Measurements from ENCODE around the gene NPAS3.
A peak's percentile ranks its signal among the peaks of the same experiment; 100 is the strongest.

Gene NPAS3

DNA sequence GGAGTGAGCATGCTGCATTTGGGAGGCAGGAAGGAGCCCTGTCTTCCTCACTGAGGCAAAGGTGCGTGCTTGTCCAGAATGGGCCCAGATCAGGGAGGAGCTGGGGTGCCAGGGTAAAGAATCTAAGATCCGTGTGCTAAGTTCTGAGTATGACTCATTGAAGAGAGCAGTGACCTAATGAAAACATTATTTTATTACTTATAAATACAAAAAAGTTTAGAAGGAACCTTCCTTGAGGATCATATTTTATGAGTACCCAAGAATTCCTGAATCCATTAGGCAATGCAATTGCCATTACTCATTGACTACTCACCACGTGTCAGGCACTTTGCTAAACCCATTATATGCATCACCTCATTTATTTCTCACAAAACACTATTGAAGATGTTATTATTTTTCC lies 747.5 kb downstream of the NPAS3 start:
- DNase-seq, result no peak
- H3K4me1 Mint-ChIP-seq, result no peaks in the 10 kb centered on the region
- H3K9me3 Mint-ChIP-seq, result no peaks in the 10 kb centered on the region
- H3K27me3 Mint-ChIP-seq, result no peaks in the 10 kb centered on the region
- H3K4me3 Mint-ChIP-seq, result no peak overlapping the region
- ATAC-seq, result no peak
- no peak overlapping the region for H3K27ac Mint-ChIP-seq

GRCh38 chr14:33686856-33687255 lies 748.2 kb downstream of the NPAS3 start:
- ATAC-seq (no peak), DNase-seq (no peak)
- Mint-ChIP-seq H3K4me3 (no peak overlapping the region), H3K4me1 (no peaks in the 10 kb centered on the region), H3K9me3 (no peaks in the 10 kb centered on the region), H3K27me3 (no peaks in the 10 kb centered on the region), H3K27ac (no peak overlapping the region)

GRCh38 chr14:33689680-33690079 lies 751.0 kb downstream of the NPAS3 start:
- DNase-seq, result no peak
- Mint-ChIP-seq H3K27ac (no peak overlapping the region), H3K9me3 (no peaks in the 10 kb centered on the region)

DNA sequence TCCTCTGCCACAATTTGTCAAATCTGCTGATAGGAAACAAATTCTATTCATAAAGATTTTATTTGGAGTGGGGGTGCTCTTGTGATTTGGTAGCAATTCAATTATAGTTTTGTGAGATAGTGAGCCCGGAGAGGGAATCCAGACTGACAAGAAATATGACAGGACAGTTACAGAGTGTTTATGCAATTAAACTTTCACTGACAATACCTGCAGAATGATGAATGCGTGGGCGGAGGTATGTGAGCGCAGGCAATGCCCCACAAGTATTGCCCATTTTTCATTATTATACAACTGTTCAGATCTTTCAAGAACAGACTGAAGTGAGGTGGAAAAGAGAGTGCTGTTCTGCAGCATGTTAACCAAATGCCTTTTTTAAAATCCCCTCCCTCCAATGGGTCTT lies 753.2 kb downstream of the NPAS3 start:
- ATAC-seq, result no peak
- Mint-ChIP-seq H3K27ac (no peak overlapping the region), H3K4me3 (no peak overlapping the region), H3K27me3 (no peaks in the 10 kb centered on the region), H3K4me1 (no peaks in the 10 kb centered on the region), H3K9me3 (no peaks in the 10 kb centered on the region)
- DNase-seq, result no peak

More at GRCh38 chr14:33689680-33690079, 751.0 kb downstream of the NPAS3 start:
- Mint-ChIP-seq H3K27me3 (no peaks in the 10 kb centered on the region), H3K4me3 (no peak overlapping the region), H3K4me1 (no peaks in the 10 kb centered on the region)
- ATAC-seq, result no peak

DNA sequence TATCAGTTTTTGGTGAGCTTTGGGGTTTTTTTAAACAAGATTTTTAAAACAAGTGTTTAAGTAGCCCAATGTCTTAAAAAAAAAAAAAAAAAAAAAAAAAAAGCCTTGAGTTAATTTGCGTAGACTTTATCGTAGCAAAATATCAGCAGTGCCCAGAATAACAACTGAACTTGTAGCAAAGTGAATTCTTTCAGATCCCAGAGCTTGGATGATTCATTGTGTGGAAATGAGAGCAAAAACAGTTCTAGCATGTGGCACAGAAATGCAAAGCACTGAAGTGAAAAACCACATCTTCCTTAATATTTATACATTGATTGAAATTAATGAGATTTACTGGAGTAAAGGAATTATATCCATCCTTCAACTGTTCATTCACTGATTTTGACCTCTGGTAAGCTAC lies 754.1 kb downstream of the NPAS3 start:
- Mint-ChIP-seq H3K4me3 (no peak overlapping the region), H3K9me3 (no peaks in the 10 kb centered on the region), H3K27me3 (no peaks in the 10 kb centered on the region), H3K4me1 (no peaks in the 10 kb centered on the region), H3K27ac (no peak overlapping the region)
- no peak for DNase-seq
- no peak for ATAC-seq

- Mint-ChIP-seq H3K4me3 (no peak overlapping the region), H3K9me3 (no peaks in the 10 kb centered on the region), H3K27me3 (no peaks in the 10 kb centered on the region), H3K27ac (no peak overlapping the region), H3K4me1 (no peaks in the 10 kb centered on the region)
- ATAC-seq (no peak), DNase-seq (no peak)
Measured at GRCh38 chr14:33693237-33693636, 754.6 kb downstream of the NPAS3 start.

DNA sequence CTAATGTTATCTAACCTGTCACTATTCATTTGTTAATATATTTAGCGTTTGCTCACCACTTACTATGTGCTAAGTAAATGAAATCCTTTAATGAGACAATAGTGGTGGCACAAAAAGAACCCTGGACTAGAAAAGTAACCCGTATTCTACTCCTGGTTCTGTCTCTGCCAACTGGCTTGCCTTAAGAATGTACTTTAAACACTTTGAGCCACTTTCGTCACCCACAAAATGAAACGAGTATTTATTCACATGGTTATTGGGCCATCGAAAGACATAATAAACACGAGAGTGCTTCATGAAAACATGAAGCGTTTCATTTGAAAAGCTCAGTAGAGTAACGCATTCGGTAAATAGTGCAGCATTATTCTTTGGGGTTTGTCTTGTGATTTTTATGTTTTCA lies 757.5 kb downstream of the NPAS3 start:
- H3K27ac Mint-ChIP-seq, result no peak overlapping the region

GRCh38 chr14:33699300-33699983 lies 760.8 kb downstream of the NPAS3 start:
- H3K4me3 Mint-ChIP-seq, result no peak overlapping the region
- no peaks in the 10 kb centered on the region for H3K4me1 Mint-ChIP-seq
- ATAC-seq (no peak), DNase-seq (no peak)
- H3K9me3 Mint-ChIP-seq, result peaks cover 0 to 3% of the 10 kb centered on the region in 2 donors
- no peak overlapping the region for H3K27ac Mint-ChIP-seq
- no peaks in the 10 kb centered on the region for H3K27me3 Mint-ChIP-seq

More for the DNA sequence above, 757.5 kb downstream of the NPAS3 start:
- ATAC-seq (no peak), DNase-seq (no peak)
- Mint-ChIP-seq H3K4me3 (no peak overlapping the region), H3K9me3 (peaks cover 0 to 3% of the 10 kb centered on the region in 2 donors), H3K27me3 (no peaks in the 10 kb centered on the region), H3K4me1 (no peaks in the 10 kb centered on the region)

- H3K4me1 Mint-ChIP-seq, result no peaks in the 10 kb centered on the region
- DNase-seq (no peak), ATAC-seq (no peak)
- H3K27ac Mint-ChIP-seq, result no peak overlapping the region
- H3K27me3 Mint-ChIP-seq, result peaks cover 3% of the 10 kb centered on the region
- H3K4me3 Mint-ChIP-seq, result no peak overlapping the region
- peaks cover 0 to 3% of the 10 kb centered on the region in 2 donors for H3K9me3 Mint-ChIP-seq
Measured at GRCh38 chr14:33700052-33700451, 761.4 kb downstream of the NPAS3 start.

GRCh38 chr14:33702293-33702692 lies 763.6 kb downstream of the NPAS3 start:
- ATAC-seq, result no peak
- Mint-ChIP-seq H3K27ac (no peak overlapping the region), H3K27me3 (peaks cover 8% of the 10 kb centered on the region)

GRCh38 chr14:33704481-33704880 lies 765.8 kb downstream of the NPAS3 start:
- H3K9me3 Mint-ChIP-seq, result peaks cover 0 to 3% of the 10 kb centered on the region in 2 donors
- H3K4me3 Mint-ChIP-seq, result no peak overlapping the region
- no peak for ATAC-seq
- H3K27ac Mint-ChIP-seq, result no peak overlapping the region
- DNase-seq, result no peak
- H3K4me1 Mint-ChIP-seq, result no peaks in the 10 kb centered on the region
- H3K27me3 Mint-ChIP-seq, result peaks cover 8% of the 10 kb centered on the region

More at GRCh38 chr14:33702293-33702692, 763.6 kb downstream of the NPAS3 start:
- Mint-ChIP-seq H3K9me3 (peaks cover 0 to 3% of the 10 kb centered on the region in 2 donors), H3K4me1 (no peaks in the 10 kb centered on the region), H3K4me3 (no peak overlapping the region)
- no peak for DNase-seq

DNA sequence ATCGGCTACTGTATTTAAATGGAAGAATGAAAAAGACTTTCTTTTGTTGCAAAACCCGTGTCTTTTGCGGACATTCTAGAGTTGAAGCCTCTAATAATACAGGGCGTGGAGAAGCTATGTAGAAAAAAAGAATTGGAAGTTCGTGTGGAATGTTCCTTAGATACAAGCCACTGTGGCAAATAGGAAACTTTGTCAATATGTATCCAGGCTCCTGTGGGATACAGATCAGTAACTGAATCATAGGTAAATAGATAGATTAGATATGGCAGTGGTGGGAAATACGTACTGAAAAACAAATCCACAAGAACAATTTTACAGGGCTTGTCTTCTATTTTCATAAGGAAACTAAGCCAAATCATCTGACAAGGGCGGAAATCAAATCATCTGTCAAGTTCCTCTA lies 766.8 kb downstream of the NPAS3 start:
- H3K27me3 Mint-ChIP-seq, result peaks cover 8% of the 10 kb centered on the region
- no peaks in the 10 kb centered on the region for H3K4me1 Mint-ChIP-seq
- H3K27ac Mint-ChIP-seq, result no peak overlapping the region
- no peak for DNase-seq
- no peak overlapping the region for H3K4me3 Mint-ChIP-seq
- ATAC-seq, result no peak
- peaks cover 0 to 3% of the 10 kb centered on the region in 2 donors for H3K9me3 Mint-ChIP-seq

GRCh38 chr14:33707716-33708115 lies 769.0 kb downstream of the NPAS3 start:
- Mint-ChIP-seq H3K4me1 (no peaks in the 10 kb centered on the region), H3K4me3 (no peak overlapping the region), H3K27ac (no peak overlapping the region), H3K27me3 (peaks cover 8% of the 10 kb centered on the region), H3K9me3 (no peaks in the 10 kb centered on the region)
- ATAC-seq (no peak), DNase-seq (no peak)

DNA sequence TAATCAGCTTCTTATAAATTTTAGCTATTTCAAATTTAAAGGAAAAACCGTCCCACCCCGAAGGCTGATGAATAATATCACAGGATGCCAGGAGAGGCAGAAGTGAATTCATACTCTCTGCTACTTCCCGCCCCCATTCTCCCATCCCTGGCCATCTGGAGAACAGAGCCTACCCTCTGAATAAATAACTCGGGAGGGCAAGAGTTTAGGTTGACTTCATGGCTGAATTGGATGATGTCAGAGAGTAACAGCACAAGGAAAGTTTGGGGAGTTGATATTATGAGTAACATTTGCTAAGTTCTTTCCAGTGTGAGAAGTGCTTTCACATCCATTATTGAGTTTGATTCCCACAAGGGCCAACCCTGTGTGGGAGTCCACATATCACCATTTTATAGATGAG lies 770.6 kb downstream of the NPAS3 start:
- no peak overlapping the region for H3K27ac Mint-ChIP-seq
- DNase-seq (no peak), ATAC-seq (no peak)
- no peaks in the 10 kb centered on the region for H3K4me1 Mint-ChIP-seq
- H3K4me3 Mint-ChIP-seq, result no peak overlapping the region
- no peaks in the 10 kb centered on the region for H3K9me3 Mint-ChIP-seq
- peaks cover 8% of the 10 kb centered on the region for H3K27me3 Mint-ChIP-seq

DNA sequence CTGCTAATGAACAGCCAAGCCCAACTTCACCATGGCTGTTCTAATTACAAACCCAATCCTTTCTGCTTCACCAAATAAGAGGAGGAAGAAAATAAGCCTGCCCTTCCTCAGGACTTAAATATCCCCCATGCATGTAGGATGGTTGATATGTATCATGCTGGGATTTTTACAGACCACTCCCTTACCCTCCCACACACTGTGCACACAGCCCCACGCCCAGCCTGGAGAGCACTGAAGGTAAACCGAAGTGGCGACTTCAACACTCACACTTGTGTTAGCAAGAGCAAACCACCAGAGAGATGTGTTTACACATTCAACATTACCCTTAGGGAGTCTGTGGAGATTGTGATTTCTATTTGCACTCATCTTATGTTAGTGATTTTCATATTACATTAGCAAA lies 771.0 kb downstream of the NPAS3 start:
- ATAC-seq, result no peak

DNA sequence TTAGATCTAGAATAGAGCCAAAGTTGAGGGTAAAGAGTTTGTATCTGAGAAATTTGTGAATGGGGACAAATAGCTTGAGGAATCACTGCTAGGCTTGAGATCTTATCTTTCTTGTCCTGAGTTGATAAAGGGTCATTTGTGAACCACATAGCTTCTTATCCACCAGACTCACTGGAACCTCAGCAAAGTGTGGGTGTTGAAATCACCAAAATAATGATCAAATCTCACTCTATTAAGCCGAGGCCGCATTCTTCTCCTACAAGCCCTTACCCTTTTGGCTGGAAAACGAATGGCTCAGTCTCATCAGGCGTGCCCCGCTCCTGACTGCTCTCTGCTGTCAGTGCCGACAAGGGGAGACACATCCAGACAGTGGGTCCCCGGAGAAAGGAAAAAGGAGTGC lies 771.6 kb downstream of the NPAS3 start:
- H3K4me3 Mint-ChIP-seq, result no peak overlapping the region
- H3K9me3 Mint-ChIP-seq, result no peaks in the 10 kb centered on the region
- no peaks in the 10 kb centered on the region for H3K4me1 Mint-ChIP-seq
- peak overlapping the region in 1 of 2 donors; percentile 29 for H3K27ac Mint-ChIP-seq
- peaks cover 3% of the 10 kb centered on the region for H3K27me3 Mint-ChIP-seq
- DNase-seq (no peak), ATAC-seq (no peak)

More for the DNA sequence above, 771.0 kb downstream of the NPAS3 start:
- H3K27me3 Mint-ChIP-seq, result peaks cover 8% of the 10 kb centered on the region
- H3K4me1 Mint-ChIP-seq, result no peaks in the 10 kb centered on the region
- H3K9me3 Mint-ChIP-seq, result no peaks in the 10 kb centered on the region
- H3K27ac Mint-ChIP-seq, result no peak overlapping the region
- no peak overlapping the region for H3K4me3 Mint-ChIP-seq
- DNase-seq, result no peak

DNA sequence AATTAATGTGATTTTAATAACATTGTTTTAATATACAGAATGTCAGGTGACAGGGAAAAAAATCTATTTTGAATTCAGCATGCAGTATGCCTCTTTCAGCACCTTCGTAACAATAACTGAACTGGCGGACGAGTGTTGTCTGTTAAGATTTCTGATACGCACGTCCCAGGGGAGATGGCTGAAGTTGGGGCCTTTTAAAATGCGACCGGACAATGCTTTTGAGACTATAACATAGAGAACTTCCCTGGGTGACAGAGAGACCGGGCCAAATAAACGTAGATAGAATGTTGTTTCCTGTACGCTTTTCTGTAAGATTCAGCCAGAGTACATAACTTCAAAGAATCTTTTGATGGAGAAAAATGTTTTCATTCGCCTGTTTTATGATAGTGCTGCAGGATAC lies 772.5 kb downstream of the NPAS3 start:
- H3K27ac Mint-ChIP-seq, result no peak overlapping the region
- H3K4me3 Mint-ChIP-seq, result no peak overlapping the region
- H3K9me3 Mint-ChIP-seq, result no peaks in the 10 kb centered on the region
- H3K27me3 Mint-ChIP-seq, result no peaks in the 10 kb centered on the region
- ATAC-seq (no peak), DNase-seq (no peak)
- H3K4me1 Mint-ChIP-seq, result no peaks in the 10 kb centered on the region
